GM21529 (cell line): Measurements from ENCODE around the gene KLF5.
"Not testable (repeated sequence)": the region's sequence is repeated elsewhere in the genome, so short reads cannot be mapped to it uniquely, and the experiment has no call there.

Experiments
- ATAC-seq: cut with Tn5 transposase; IDR thresholded peaks from one replicate; pipeline ENCODE4 v1.9.1; 2021; ENCODE audit not compliant: unreplicated experiment

KLF5 gene

DNA sequence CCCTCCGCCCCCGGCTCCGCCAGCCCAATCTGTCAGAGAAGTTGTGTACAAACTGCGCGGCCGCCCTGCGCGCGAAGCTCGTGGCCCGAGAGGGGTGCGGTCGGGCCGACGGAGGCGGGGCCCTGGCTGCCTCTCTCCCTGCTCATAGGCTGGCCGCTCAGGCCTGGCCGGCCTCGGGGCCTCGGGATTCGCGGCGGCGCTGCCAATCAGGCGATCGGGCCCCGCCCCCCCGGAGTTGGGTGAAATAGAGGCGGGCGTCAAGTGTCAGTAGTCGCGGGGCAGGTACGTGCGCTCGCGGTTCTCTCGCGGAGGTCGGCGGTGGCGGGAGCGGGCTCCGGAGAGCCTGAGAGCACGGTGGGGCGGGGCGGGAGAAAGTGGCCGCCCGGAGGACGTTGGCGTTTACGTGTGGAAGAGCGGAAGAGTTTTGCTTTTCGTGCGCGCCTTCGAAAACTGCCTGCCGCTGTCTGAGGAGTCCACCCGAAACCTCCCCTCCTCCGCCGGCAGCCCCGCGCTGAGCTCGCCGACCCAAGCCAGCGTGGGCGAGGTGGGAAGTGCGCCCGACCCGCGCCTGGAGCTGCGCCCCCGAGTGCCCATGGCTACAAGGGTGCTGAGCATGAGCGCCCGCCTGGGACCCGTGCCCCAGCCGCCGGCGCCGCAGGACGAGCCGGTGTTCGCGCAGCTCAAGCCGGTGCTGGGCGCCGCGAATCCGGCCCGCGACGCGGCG, at the start of gene KLF5:
Gene KLF5 (plus strand): TSS at position 270 of the 724 bp plus-strand sequence. CDS start 323 bp downstream, at position 593.
- ATAC-seq = peak; percentile 96

DNA sequence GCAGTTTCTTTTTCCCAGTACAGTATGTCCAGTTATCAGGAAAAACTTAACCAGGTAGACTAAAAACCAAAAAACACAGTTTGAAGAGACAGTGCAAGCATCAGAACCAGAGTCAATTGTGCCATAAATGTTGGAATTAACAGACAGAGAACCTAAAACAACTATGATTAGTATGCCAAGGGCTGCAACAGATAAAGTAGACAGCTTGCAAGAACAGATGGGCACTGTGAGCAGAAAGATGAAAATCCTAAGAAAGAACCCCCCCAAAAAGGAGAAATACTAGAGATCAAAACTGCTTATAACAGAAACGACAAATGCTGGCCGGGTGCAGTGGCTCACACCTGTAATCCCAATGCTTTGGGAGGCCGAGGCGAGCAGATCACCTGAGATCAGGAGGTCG, 47.1 kb upstream of the KLF5 start:
- no peak for ATAC-seq

DNA sequence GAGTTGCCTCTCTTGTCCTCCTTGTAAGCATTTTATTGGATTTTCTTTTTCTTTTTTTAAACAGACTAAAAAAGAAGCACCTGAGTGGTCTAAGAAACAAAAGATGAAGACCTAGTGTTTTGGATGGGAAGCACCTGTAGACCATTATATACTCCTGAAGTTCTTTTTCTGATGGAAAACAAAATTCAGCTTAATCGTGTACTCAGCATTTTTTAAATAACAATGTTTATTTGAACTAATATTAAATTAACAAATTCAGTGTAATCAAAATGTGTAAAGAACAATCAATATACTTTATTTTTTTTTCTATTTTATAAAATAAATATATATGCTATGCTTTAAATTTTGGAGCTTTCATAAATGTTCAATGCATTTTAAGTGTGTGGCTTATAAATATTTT, 43.0 kb upstream of the KLF5 start:
- ATAC-seq = no peak

DNA sequence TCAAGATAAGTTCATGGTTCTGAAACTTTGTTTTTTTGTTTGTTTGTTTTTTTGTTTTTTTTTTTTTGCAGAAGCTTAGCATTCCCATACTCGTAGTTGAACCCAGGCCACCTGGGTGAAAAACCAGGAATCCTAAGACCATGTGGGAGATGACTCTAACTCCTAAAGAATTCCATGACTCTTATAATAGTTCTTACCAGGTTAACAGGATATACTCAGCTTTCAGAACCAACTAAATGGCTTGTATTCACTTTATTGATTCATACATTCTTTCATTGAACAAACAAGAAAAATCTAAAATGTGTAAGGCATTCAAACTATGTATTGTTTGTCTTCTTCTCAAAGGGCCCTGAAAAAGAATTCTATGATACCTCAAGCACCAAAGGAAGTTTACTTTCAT, 40.5 kb upstream of the KLF5 start:
- no peak for ATAC-seq

DNA sequence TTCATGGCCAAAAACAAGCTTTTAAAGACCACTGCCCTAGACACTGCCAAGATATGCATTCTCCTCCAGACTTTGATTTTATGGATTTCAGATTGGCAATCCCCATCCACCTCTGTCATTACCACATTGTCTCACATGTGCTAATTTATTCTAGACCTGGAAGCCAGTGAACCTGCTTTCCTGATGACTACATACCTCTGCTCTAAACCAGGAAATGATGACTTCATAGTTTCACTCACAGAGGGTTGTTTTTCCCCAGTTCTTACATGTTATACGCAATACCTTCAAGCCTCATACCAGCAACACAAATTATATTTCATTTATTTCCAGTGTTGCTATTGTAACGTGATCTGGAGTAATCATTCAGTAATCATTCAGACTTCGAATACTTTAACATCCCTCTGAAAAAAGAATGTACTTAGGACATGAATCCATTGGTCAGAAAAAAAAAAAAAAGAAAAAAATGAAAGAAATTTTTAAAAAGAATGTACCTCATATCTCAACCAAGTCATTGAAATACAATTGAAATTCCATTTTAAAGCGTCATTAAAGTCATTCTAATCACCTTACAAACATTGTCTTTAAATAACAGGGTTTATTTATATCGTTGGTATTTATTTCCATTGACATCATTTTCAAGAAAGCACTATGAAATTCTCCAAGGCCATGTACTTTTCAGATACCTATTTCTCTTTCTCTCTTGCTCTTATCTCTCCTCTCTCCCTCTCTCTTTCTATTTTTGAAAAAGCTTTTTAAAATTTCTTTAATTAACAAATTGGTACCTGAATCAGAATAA, 33.4 kb upstream of the KLF5 start:
- peak; percentile 64 for ATAC-seq

DNA sequence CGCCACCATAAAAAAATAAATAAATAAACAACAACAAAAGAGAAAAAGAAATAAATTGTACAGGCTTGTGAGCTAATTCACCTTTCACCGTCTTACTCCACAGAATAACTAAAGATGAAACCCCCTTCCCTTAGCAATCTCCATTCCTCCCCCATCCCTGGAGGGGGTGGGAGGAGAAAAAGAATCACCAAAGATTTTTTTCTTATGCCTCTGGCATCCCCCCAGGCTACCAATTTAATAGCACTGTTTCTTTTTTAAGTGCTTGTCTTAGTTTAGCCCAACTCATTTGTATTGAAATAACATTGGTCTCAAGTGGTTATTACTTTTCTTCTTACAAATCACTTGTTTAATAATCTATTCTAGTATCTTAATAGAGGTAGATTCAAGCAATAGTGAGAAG, 23.9 kb upstream of the KLF5 start:
- no peak for ATAC-seq

DNA sequence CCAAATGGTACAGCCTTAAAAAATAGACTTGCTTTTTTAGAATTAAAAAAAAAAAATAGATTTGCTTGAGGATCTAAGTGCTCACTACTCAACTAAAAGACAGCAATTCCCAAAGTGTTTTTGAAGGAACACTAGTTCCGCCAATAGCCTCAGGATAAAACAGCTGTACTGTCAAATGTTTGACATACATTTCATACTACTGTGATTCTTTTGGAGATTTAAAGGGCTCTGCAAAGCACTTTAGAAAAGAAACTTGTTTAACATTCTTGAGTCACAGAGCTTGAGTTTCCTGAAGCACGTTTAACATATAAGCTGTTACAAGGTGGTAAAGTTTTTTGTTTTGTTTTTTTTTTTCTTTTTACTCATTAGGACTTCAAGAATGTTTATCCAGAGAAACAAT, 23.1 kb upstream of the KLF5 start:
- no peak for ATAC-seq

DNA sequence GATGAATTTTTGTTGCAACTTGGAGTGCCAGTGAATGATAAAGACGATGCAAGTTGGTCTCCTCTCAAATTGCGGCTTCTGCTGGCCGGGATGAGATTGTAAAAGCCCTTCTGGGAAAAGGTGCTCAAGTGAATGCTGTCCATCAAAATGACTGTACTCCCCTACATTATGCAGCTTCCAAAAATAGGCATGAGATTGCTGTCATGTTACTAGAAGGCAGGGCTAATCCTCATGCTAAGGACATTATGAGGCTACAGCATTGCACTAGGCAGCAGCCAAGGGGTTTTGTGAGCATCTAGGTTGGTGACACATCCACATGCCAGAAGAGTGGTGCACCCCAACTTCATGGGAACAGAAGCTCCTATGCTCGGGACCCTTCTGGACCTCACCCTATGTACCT, 22.2 kb upstream of the KLF5 start:
- no peak for ATAC-seq

DNA sequence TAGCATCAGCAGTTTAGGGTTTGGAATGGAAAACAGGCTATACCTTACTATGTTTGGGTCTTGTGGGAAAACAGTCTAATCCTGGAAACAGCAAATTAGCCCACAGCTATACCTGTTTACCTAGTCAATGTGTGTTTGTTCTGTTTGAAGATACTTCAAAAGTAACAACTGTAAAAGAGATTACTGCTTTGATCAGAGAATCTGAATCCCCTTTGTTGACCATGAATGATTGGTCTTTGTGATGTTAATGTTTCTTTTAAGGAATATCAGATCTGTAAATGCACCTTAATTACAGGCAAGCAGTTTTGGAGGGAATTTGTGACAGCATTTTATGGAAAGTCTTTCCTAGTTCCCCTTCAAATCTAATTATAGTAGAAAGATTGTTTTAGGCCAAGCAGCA, 20.7 kb upstream of the KLF5 start:
- ATAC-seq = no peak

DNA sequence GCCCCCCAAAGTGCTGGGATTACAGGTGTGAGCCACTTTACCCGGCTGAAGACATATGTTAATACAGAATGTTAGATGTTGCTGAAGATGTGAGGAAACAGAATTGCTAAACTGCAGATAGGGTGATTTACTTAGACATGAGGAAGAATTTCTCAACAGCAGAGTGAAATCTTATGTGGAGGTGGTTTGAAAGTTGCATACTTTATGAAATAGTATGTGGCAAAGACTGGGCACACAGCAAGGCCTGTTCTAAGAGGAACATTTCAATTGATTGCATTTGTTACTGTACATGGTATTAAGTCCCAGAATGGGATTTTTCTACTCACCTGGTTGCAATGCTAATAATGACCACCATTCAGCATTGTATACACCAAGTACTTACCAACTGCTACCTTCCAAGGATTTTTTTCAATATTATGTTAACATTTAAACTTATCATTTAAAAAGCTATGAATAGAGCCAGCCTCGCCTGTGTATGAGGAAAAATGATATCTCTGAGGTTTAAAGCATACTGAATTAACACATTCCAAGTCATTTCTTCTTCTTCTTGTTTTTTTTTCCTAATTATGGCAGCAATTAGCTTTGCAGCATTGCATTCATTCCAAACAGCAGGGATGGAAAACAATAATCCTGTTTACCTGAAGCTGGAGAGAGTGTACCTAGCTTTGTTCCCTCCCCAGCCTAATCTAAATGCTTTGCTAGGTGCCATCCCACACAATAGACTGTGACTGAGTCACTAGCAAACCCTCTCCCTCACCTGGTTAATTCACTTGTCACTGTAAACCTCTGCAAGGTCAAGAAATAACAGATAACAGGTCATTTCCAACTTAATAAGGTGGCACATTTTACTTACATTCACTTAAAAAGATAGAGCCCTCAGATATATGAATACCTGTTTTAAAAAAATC, 19.4 kb upstream of the KLF5 start:
- no peak for ATAC-seq

DNA sequence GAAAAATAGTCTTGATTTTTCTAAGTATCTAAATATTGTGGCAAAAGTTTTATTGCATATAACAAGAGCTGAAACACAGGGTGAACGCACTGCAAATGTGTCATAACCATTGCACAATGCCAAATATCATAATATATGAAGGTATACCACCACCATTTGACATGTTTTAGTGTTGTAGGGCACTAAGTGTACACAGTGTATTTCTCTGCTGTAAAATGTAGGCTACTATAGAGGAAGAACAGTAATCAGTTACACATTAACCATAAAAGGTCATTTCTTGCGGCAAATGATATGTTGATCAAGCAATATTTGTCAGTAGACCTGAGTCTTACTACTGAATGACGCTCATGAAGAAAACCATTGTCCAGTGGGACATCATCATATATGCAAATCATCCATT, 18.3 kb upstream of the KLF5 start:
- no peak for ATAC-seq

DNA sequence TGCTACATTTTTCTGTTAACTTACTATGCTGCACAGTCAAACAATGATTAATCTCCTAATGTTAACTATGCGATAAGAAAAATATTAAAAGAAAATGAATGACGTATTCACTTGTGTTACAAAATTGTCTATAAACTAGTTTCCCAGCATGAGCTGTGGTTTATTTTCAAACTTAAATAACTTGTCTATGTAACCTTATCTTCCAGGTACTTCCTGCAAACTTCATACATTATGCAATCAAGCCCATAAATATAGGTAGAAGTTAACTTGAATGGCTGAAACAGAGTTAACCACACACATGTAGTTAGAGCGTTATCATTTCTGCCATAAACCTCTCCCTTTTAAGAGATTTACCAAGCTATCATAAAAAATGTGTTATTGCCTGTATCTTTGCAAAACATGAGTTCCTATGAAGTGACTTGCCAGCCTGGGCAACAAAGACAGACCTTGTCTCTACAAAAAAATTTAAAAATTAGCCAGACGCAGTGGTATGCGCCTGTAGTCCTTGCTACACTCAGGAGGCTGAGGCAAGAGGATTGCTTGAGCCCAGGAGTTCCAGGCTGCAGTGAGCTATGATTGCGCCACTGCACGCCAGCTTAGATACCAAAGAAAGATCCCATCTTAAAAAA, 17.7 kb upstream of the KLF5 start:
- no peak for ATAC-seq

DNA sequence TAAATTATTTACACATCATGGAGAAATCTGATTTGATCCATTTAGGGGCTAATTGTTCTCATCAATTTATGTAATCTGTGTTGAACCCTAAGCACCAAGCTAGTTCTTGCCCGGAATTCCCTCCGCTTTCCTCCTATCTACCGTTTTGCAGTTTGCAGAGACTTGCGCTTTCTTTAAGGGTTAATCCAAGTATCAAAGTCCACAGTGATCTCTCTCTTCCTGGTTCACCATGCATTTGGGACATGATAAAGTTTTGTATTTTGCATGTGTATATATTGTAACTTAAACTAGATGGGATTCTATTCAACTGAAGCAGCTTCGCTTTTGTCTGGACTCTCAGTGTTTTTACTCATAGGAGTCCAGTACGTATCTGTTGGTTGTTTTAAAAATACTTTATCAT, 13.8 kb upstream of the KLF5 start:
- no peak for ATAC-seq

DNA sequence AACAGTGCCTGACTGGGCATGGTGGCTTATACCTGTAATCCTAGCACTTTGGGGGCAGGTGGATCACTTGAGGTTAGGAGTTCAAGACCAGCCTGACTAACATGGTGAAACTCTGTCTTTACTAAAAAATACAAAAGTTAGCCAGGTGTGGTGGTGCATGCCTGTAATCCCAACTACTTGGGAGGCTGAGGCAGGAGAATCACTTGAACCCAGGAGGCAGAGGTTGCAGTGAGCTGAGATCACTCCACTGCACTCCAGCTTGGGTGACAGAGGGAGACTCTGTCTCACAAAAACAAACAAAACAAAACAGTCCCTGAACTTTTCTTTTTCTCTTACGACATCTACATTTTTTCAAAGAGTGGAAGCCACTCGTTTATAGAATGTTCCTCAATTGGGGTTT, 10.2 kb upstream of the KLF5 start:
- not testable (repeated sequence) for ATAC-seq

DNA sequence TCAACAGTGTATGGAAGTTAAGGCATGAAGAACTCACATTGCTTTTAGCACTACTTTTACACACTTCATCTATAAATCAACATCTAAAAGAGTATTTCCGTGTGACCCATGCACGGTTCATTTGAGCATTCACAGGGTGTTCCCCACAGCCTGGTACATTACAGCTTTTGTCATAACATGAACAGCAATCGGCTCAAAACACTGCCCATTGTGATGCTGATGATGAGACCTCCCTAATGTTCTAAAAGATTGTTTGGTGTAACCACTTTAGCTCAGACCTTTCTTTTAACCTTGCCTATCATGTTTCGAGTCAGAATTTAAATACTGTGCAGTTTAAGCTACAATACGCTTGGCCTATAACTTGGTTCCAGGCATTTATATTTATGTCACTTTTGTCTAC, 4.1 kb upstream of the KLF5 start:
- ATAC-seq = no peak

DNA sequence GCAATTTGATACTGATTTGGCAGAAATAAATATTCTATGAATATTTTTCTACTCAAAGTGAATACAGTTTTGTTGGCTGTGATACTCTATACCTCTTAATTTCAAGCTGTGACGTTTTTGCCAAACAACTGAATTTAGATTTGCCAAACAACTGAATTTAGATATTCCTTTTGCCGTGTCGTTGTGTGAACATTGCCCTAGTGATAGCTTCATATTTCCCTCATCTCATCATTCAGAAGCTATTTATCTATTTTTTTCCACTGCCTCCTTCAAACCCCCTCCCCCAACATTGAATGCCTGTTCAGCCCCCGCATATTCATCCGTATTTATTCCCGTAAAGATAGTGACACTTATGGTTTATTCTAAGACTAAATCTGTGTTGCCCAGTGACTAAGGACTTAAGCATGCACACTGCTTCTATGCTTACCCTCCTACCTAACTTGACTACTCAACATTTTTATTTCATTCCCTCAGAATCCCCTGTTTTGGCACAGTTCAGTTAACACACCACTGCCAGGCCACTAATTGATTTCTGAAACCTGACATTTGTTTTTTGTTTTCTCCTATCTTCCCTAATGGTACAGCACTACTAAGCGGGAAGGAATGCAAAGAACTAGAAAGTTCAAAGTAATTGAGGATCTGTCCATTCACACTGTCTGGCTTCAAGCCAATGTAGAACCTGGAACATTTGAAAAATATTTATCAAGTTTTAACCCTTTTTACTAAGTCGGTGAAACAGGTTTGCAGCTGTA, 2.8 kb upstream of the KLF5 start:
- no peak for ATAC-seq

DNA sequence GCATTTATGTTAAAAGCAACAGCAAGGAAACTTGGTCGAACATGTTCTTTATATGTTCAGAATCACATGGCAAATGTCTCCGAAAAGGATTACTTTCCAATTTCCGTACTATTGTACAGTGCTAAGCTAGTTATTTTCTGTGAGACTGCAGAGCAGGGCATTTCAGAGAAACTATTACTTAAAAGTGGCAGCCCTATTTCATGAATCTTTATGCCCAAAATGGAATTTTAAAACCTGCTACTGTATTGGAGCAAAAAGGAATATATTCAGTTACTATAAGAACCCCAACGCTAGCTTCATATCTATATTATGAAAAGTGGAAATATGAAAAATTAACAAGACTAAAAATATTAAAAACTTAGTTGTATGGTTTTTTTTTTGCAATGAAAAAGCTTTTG, 2.2 kb upstream of the KLF5 start:
- ATAC-seq = no peak

DNA sequence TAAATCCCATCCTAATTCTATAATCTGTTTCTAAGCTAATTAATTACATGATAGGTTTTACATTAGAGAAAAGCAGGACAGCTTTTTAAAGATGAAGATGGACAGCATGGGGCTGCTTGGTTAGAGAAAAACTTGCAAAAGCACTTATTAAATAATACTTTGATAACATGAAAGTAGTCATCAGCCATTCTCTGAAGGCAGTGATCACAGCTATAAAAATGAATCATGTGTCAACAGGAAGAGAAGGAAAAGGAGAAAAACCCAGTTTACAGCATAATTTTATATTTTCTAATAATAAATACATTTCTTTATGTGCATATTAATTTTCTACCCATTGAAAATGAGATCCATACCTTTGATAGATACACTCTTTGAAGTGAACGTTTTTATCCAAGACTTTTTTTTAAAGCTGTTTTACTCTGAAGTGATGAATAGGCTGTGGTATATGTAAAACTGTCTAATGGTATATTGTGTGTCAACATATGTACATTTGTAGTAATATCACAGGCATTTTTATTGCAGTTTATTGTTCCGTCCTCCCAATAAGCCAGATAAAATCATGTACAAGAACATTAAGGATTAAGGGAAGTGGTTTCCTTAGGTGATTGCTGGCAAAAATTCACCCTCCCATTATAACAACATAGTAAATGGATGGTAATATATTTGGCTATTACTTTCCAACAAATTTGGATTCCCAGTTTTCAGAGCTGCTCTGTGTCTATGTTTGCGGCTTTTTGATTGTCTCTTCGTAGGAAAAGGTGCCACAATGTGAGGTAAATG, 1.3 kb upstream of the KLF5 start:
- ATAC-seq = no peak

DNA sequence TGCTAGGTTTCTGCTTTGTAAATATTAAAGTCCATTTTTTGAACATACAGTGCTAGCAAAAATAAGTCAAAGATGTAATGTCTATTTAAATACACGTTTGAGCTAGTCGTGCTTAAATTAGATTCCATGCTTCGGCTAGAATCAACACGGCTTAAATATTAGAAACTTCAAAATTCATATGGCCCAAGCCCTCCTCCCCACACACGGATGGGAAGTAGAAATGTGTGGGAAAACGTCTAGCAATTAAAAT, 816 bp upstream of the KLF5 start:
- ATAC-seq = no peak

DNA sequence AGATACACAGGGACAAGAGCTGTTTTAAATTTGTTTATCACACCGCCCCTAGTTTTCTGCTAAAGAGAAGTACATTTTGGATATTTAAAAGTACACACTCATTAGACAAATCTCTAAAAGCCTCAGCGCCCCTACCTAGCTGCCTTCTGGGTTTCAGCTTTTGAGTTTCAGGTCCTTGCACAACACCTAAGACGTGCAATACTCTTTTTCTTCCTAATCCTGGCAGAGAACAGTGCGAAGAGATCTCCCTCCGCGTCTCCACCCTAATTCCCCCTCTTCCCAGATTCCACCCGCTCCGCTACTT, 421 bp upstream of the KLF5 start:
- peak; percentile 15 for ATAC-seq
